ENCODE measurements around the gene OR52W1. TPM values are rescaled to one million over a fixed set of nuclear protein-coding genes. Genes with fewer than 3 reads are reported as not detected.

The OR52W1 gene
- total RNA-seq, 8 experiments from 2014 or later, result 0.16 to 0.71 (median 0.36) TPM; not detected in 4

- WGBS, 10 experiments, result 62 to 100% (median 89%) methylated on average over 1 to 3 of the region's 3 CpGs; no CpG with 5 or more reads in 2 of the 10 experiments
Measured at GRCh38 chr11:6203327-6203726, 4.3 kb downstream of the OR52W1 start.

GRCh38 chr11:6204706-6205105 lies 5.7 kb downstream of the OR52W1 start:
- WGBS, 10 experiments, result 86 to 100% (median 94%) methylated on average over 1 of the region's 1 CpG; no CpG with 5 or more reads in 6 of the 10 experiments
- no peaks in the 10 kb centered on the region for H3K4me1 ChIP-seq (replicated peaks in 1 of 2)
- in situ Hi-C loops (cut with MboI; ENCODE audit: low pct_unique_long_range_greater_than_20kb in 2 of 9, low sequenced_read_pairs in 9 of 9, unreplicated experiment in 9 of 9), result no loop called here
- H3K4me3 ChIP-seq, result no peak overlapping the region
- no peak overlapping the region for H3K27ac ChIP-seq
- ATAC-seq (replicated peaks in 6 of 8), result no peak

More at GRCh38 chr11:6203327-6203726, 4.3 kb downstream of the OR52W1 start:
- no peak for ATAC-seq (replicated peaks in 6 of 8)
- no peaks in the 10 kb centered on the region for H3K4me1 ChIP-seq (replicated peaks in 1 of 2)
- no peak overlapping the region for H3K27ac ChIP-seq
- H3K4me3 ChIP-seq, result no peak overlapping the region
- in situ Hi-C loops (cut with MboI; ENCODE audit: low pct_unique_long_range_greater_than_20kb in 2 of 9, low sequenced_read_pairs in 9 of 9, unreplicated experiment in 9 of 9), result no loop called here

GRCh38 chr11:6205366-6205765 lies 6.3 kb downstream of the OR52W1 start, which contains the start of gene C11orf42:
Gene C11orf42 (plus strand): TSS chr11:6205557. CDS start chr11:6205616, 59 bp downstream.
- 40 to 100% (median 80%) methylated on average over 1 of the region's 1 CpG; no CpG with 5 or more reads in 7 of the 10 experiments for WGBS, 10 experiments
- no peak for ATAC-seq (replicated peaks in 6 of 8)
- in situ Hi-C loops (cut with MboI; ENCODE audit: low pct_unique_long_range_greater_than_20kb in 2 of 9, low sequenced_read_pairs in 9 of 9, unreplicated experiment in 9 of 9), result no loop called here

GRCh38 chr11:6206456-6207180 lies 7.6 kb downstream of the OR52W1 start:
- WGBS, 10 experiments, result 70 to 100% (median 88%) methylated on average over 1 to 3 of the region's 3 CpGs; no CpG with 5 or more reads in 1 of the 10 experiments
- H3K4me1 ChIP-seq (replicated peaks in 1 of 2), result no peaks in the 10 kb centered on the region
- no peak overlapping the region for H3K27ac ChIP-seq
- ATAC-seq (replicated peaks in 6 of 8), result no peak
- in situ Hi-C loops (cut with MboI; ENCODE audit: low pct_unique_long_range_greater_than_20kb in 2 of 9, low sequenced_read_pairs in 9 of 9, unreplicated experiment in 9 of 9), result no loop called here
- H3K4me3 ChIP-seq, result no peak overlapping the region

More at GRCh38 chr11:6205366-6205765, 6.3 kb downstream of the OR52W1 start, which contains the start of gene C11orf42:
- Histone ChIP-seq H3K4me3 (no peak within 1 kb of the TSS), H3K27ac (no peak within 1 kb of the TSS), H3K4me1 (replicated peaks in 1 of 2) (no peaks in the 10 kb centered on the region)

- in situ Hi-C loops (cut with MboI; ENCODE audit: low pct_unique_long_range_greater_than_20kb in 2 of 9, low sequenced_read_pairs in 9 of 9, unreplicated experiment in 9 of 9), result no loop called here
- Histone ChIP-seq H3K27ac (no peak overlapping the region), H3K4me3 (no peak overlapping the region), H3K4me1 (replicated peaks in 1 of 2) (no peaks in the 10 kb centered on the region)
- ATAC-seq (replicated peaks in 6 of 8), result no peak
- WGBS, 10 experiments, result 96 to 100% (median 100%) methylated on average over 1 to 4 of the region's 12 CpGs; no CpG with 5 or more reads in 7 of the 10 experiments
Measured at GRCh38 chr11:6209801-6210200, 10.8 kb downstream of the OR52W1 start.

GRCh38 chr11:6210274-6210955 lies 11.4 kb downstream of the OR52W1 start:
- H3K4me1 ChIP-seq (replicated peaks in 1 of 2), result no peaks in the 10 kb centered on the region
- in situ Hi-C loops (cut with MboI; ENCODE audit: low pct_unique_long_range_greater_than_20kb in 2 of 9, low sequenced_read_pairs in 9 of 9, unreplicated experiment in 9 of 9), result no loop called here
- no peak overlapping the region for H3K27ac ChIP-seq
- WGBS, 10 experiments, result 94 to 100% (median 96%) methylated on average over 1 to 4 of the region's 9 CpGs; no CpG with 5 or more reads in 7 of the 10 experiments
- H3K4me3 ChIP-seq, result no peak overlapping the region
- no peak for ATAC-seq (replicated peaks in 6 of 8)

GRCh38 chr11:6214530-6214929 lies 15.5 kb downstream of the OR52W1 start:
- Histone ChIP-seq H3K4me1 (replicated peaks in 1 of 2) (no peaks in the 10 kb centered on the region), H3K4me3 (no peak overlapping the region), H3K27ac (no peak overlapping the region)
- in situ Hi-C loops (cut with MboI; ENCODE audit: low pct_unique_long_range_greater_than_20kb in 2 of 9, low sequenced_read_pairs in 9 of 9, unreplicated experiment in 9 of 9), result no loop called here
- no peak for ATAC-seq (replicated peaks in 6 of 8)
- 93 to 100% (median 100%) methylated on average over 1 to 8 of the region's 10 CpGs; no CpG with 5 or more reads in 6 of the 10 experiments for WGBS, 10 experiments

GRCh38 chr11:6216501-6216900 lies 17.5 kb downstream of the OR52W1 start:
- ATAC-seq (replicated peaks in 6 of 8), result no peak
- no peak overlapping the region for H3K27ac ChIP-seq
- in situ Hi-C loops (cut with MboI; ENCODE audit: low pct_unique_long_range_greater_than_20kb in 2 of 9, low sequenced_read_pairs in 9 of 9, unreplicated experiment in 9 of 9), result no loop called here
- H3K4me1 ChIP-seq (replicated peaks in 1 of 2), result no peaks in the 10 kb centered on the region
- H3K4me3 ChIP-seq, result no peak overlapping the region
- WGBS, 10 experiments, result 90 to 100% (median 100%) methylated on average over 1 to 4 of the region's 4 CpGs; no CpG with 5 or more reads in 1 of the 10 experiments

GRCh38 chr11:6217722-6218121 lies 18.7 kb downstream of the OR52W1 start:
- 60 to 100% (median 93%) methylated on average over 2 to 4 of the region's 19 CpGs; no CpG with 5 or more reads in 6 of the 10 experiments for WGBS, 10 experiments
- no peak overlapping the region for H3K27ac ChIP-seq
- no peak overlapping the region for H3K4me3 ChIP-seq
- no peaks in the 10 kb centered on the region for H3K4me1 ChIP-seq (replicated peaks in 1 of 2)
- ATAC-seq (replicated peaks in 6 of 8), result no peak
- in situ Hi-C loops (cut with MboI; ENCODE audit: low pct_unique_long_range_greater_than_20kb in 2 of 9, low sequenced_read_pairs in 9 of 9, unreplicated experiment in 9 of 9), result no loop called here

- ATAC-seq (replicated peaks in 6 of 8), result peak in 3 of 8 experiments; percentile 98 to 100 (median 99)
- WGBS, 10 experiments, result 0 to 100% (median 83%) methylated on average over 1 to 2 of the region's 2 CpGs; no CpG with 5 or more reads in 1 of the 10 experiments
- Histone ChIP-seq H3K4me1 (replicated peaks in 1 of 2) (no peaks in the 10 kb centered on the region), H3K4me3 (no peak overlapping the region), H3K27ac (no peak overlapping the region)
- in situ Hi-C loops (cut with MboI; ENCODE audit: low pct_unique_long_range_greater_than_20kb in 2 of 9, low sequenced_read_pairs in 9 of 9, unreplicated experiment in 9 of 9), result no loop called here
Measured at GRCh38 chr11:6219359-6219758, 20.3 kb downstream of the OR52W1 start.

- 92 to 100% (median 99%) methylated on average over 2 to 12 of the region's 17 CpGs; no CpG with 5 or more reads in 6 of the 10 experiments for WGBS, 10 experiments
- Histone ChIP-seq H3K27ac (no peak overlapping the region), H3K4me3 (no peak overlapping the region), H3K4me1 (replicated peaks in 1 of 2) (no peaks in the 10 kb centered on the region)
- no peak for ATAC-seq (replicated peaks in 6 of 8)
- in situ Hi-C loops (cut with MboI; ENCODE audit: low pct_unique_long_range_greater_than_20kb in 2 of 9, low sequenced_read_pairs in 9 of 9, unreplicated experiment in 9 of 9), result no loop called here
Measured at GRCh38 chr11:6223854-6224253, 24.8 kb downstream of the OR52W1 start.

GRCh38 chr11:6224421-6224820 lies 25.4 kb downstream of the OR52W1 start:
- H3K4me3 ChIP-seq, result no peak overlapping the region
- no peaks in the 10 kb centered on the region for H3K4me1 ChIP-seq (replicated peaks in 1 of 2)
- H3K27ac ChIP-seq, result no peak overlapping the region
- 100% methylated on average over 1 to 3 of the region's 3 CpGs; no CpG with 5 or more reads in 7 of the 10 experiments for WGBS, 10 experiments
- ATAC-seq (replicated peaks in 6 of 8), result no peak
- in situ Hi-C loops (cut with MboI; ENCODE audit: low pct_unique_long_range_greater_than_20kb in 2 of 9, low sequenced_read_pairs in 9 of 9, unreplicated experiment in 9 of 9), result no loop called here

- Histone ChIP-seq H3K4me3 (no peak overlapping the region), H3K4me1 (replicated peaks in 1 of 2) (no peaks in the 10 kb centered on the region), H3K27ac (no peak overlapping the region)
- ATAC-seq (replicated peaks in 6 of 8), result no peak
- WGBS, 10 experiments, result 29 to 100% (median 67%) methylated on average over 1 of the region's 1 CpG; no CpG with 5 or more reads in 3 of the 10 experiments
- in situ Hi-C loops (cut with MboI; ENCODE audit: low pct_unique_long_range_greater_than_20kb in 2 of 9, low sequenced_read_pairs in 9 of 9, unreplicated experiment in 9 of 9), result loop anchor here in 1 of 9 experiments (25.0 kb wide), 1 partner anchor 137 kb away; no protein-coding TSS in a partner anchor
Measured at GRCh38 chr11:6225024-6225423, 26.0 kb downstream of the OR52W1 start.
